Trophoblast cell (in vitro differentiated cells and primary cell): ENCODE results near the gene FOXL3.

Experiments
- DNase-seq, 2 donors: peaks; one replicate each; pipeline ENCODE4 v3.0.0-alpha.2; 2016
- H2AFZ ChIP-seq: 2 replicates; pipeline ENCODE4 v1.6.1; 2013; ENCODE audit warnings: low read length, moderate library complexity, mild to moderate bottlenecking; ENCODE audit not compliant: insufficient read depth, poor library complexity
- H2AK5ac ChIP-seq: 2 replicates; pipeline ENCODE4 v1.6.1; 2013; ENCODE audit warnings: mild to moderate bottlenecking, low read length
- H2BK120ac ChIP-seq: 2 replicates; pipeline ENCODE4 v1.6.1; 2013; ENCODE audit warnings: low read length, mild to moderate bottlenecking, moderate library complexity; ENCODE audit not compliant: insufficient read depth, poor library complexity
- H2BK12ac ChIP-seq: 2 replicates; pipeline ENCODE4 v1.6.1; 2013; ENCODE audit warnings: mild to moderate bottlenecking, low read length, moderate library complexity
- H2BK5ac ChIP-seq: 2 replicates; pipeline ENCODE4 v1.6.1; 2013; ENCODE audit warnings: low read length, low read depth, moderate library complexity, mild to moderate bottlenecking; ENCODE audit not compliant: poor library complexity
- H3K14ac ChIP-seq: 2 replicates; pipeline ENCODE4 v1.6.1; 2013; ENCODE audit warnings: mild to moderate bottlenecking, low read length
- H3K18ac ChIP-seq: 2 replicates; pipeline ENCODE4 v1.6.1; 2013; ENCODE audit warnings: mild to moderate bottlenecking, low read length
- H3K23ac ChIP-seq: 2 replicates; pipeline ENCODE4 v1.6.1; 2013; ENCODE audit warnings: low read length
- H3K27ac ChIP-seq: 2 replicates; pipeline ENCODE4 v1.5.1; 2013; ENCODE audit warnings: low read depth, mild to moderate bottlenecking, inconsistent platforms, low read length, moderate library complexity
- H3K27me3 ChIP-seq: 2 replicates; pipeline ENCODE4 v1.6.1; 2013; ENCODE audit warnings: inconsistent platforms, mild to moderate bottlenecking, low read length, moderate library complexity; ENCODE audit not compliant: insufficient read depth
- H3K36me3 ChIP-seq, 2 experiments: 1 replicate in 1 of 2; 2 replicates in 1 of 2; pipeline ENCODE4 v1.6.1; 2013; ENCODE audit warnings: low read length in 2 of 2, mild to moderate bottlenecking in 2 of 2, moderate library complexity in 1 of 2; ENCODE audit not compliant: insufficient read depth in 2 of 2, control insufficient read depth in 1 of 2
- H3K4ac ChIP-seq: 2 replicates; pipeline ENCODE4 v1.6.1; 2013; ENCODE audit warnings: low read depth, mild to moderate bottlenecking, low read length, moderate library complexity
- H3K4me1 ChIP-seq, 2 experiments: 1 replicate in 1 of 2; 2 replicates in 1 of 2; pipeline ENCODE4 v1.6.1; 2013; ENCODE audit warnings: low read length in 2 of 2, mild to moderate bottlenecking in 2 of 2, moderate library complexity in 1 of 2; ENCODE audit not compliant: insufficient read depth in 2 of 2, control insufficient read depth in 1 of 2
- H3K4me2 ChIP-seq: 2 replicates; pipeline ENCODE4 v1.6.1; 2013; ENCODE audit warnings: inconsistent platforms, mild to moderate bottlenecking, low read length, moderate library complexity
- H3K4me3 ChIP-seq: 2 replicates; pipeline ENCODE4 v1.5.1; 2013; ENCODE audit warnings: mild to moderate bottlenecking, low read depth, low read length, inconsistent platforms
- H3K79me1 ChIP-seq: one replicate; pipeline ENCODE4 v1.6.1; 2013; ENCODE audit warnings: low read length
- H3K79me2 ChIP-seq: 2 replicates; pipeline ENCODE4 v1.6.1; 2013; ENCODE audit warnings: low read length, mild to moderate bottlenecking; ENCODE audit not compliant: control insufficient read depth, insufficient read depth, poor library complexity
- H3K9ac ChIP-seq: 2 replicates; pipeline ENCODE4 v1.6.1; 2013; ENCODE audit warnings: mild to moderate bottlenecking, low read length
- H3K9me3 ChIP-seq: 2 replicates; pipeline ENCODE4 v1.6.1; 2013; ENCODE audit warnings: low read depth, mild to moderate bottlenecking, control low read depth, inconsistent platforms, low read length; ENCODE audit not compliant: insufficient read depth
- H4K12ac ChIP-seq: 2 replicates; pipeline ENCODE4 v1.6.1; 2013; ENCODE audit warnings: low read depth, mild to moderate bottlenecking, low read length, moderate library complexity
- H4K8ac ChIP-seq: 2 replicates; pipeline ENCODE4 v1.6.1; 2013; ENCODE audit warnings: low read depth, mild to moderate bottlenecking, low read length, moderate library complexity
- H4K91ac ChIP-seq: one replicate; pipeline ENCODE4 v1.6.1; 2013; ENCODE audit warnings: low read depth, mild to moderate bottlenecking, low read length, moderate library complexity
- WGBS: extraction: QIAGEN DNeasy Blood & Tissue Kit; methylation state at CpG from one replicate; pipeline ENCODE4 v1.1.7; 2013; ENCODE audit warnings: missing lambda C conversion rate; ENCODE audit not compliant: insufficient read length, insufficient coverage; ENCODE audit errors: extremely low coverage; 5-methylcytosine and 5-hydroxymethylcytosine counted together

Gene FOXL3

DNA sequence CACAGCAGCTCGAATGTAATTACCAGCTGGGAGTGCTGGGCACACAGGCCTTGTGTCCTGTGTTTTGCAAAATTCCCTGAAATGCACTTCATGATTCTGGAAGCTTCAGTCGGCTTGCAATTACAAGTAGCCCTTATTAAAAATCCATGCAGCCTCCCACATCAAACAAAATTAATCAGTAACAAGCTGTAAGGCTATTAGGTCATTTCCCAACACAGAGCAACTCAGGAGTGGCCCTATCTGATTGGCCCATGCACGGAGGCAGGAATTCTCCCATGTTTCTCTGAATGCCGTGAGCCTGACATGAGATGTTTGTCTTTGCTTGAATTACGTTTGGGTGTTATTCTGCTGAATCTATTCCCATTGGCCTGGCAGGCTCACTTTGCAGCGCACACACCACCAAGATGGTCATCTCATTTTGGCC is 36.9 kb downstream of the FOXL3 start:
- H3K27ac ChIP-seq = no peak overlapping the region
- H3K4ac ChIP-seq = no peak overlapping the region
- peaks cover 0 to 2% of the 10 kb centered on the region in 2 experiments for H3K4me1 ChIP-seq
- no peaks in the 10 kb centered on the region for H3K79me1 ChIP-seq
- no peak overlapping the region for H3K4me3 ChIP-seq
- no peak overlapping the region for H3K9ac ChIP-seq
- H3K14ac ChIP-seq = no peak overlapping the region
- no peak overlapping the region for H3K4me2 ChIP-seq
- DNase-seq = no peak
- WGBS = no CpG with 5 or more reads among the region's 6 CpGs
- H2AFZ ChIP-seq = no peak overlapping the region
- no peak overlapping the region for H3K18ac ChIP-seq
- no peak overlapping the region for H4K12ac ChIP-seq
- H3K36me3 ChIP-seq = no peaks in the 10 kb centered on the region
- H4K8ac ChIP-seq = no peak overlapping the region
- peaks cover 4% of the 10 kb centered on the region for H3K9me3 ChIP-seq
- no peak overlapping the region for H2BK12ac ChIP-seq
- H3K27me3 ChIP-seq = no peaks in the 10 kb centered on the region
- no peaks in the 10 kb centered on the region for H3K79me2 ChIP-seq
- H2BK5ac ChIP-seq = no peak overlapping the region
- no peak overlapping the region for H2AK5ac ChIP-seq
- H2BK120ac ChIP-seq = no peak overlapping the region
- no peak overlapping the region for H4K91ac ChIP-seq
- H3K23ac ChIP-seq = no peak overlapping the region

DNA sequence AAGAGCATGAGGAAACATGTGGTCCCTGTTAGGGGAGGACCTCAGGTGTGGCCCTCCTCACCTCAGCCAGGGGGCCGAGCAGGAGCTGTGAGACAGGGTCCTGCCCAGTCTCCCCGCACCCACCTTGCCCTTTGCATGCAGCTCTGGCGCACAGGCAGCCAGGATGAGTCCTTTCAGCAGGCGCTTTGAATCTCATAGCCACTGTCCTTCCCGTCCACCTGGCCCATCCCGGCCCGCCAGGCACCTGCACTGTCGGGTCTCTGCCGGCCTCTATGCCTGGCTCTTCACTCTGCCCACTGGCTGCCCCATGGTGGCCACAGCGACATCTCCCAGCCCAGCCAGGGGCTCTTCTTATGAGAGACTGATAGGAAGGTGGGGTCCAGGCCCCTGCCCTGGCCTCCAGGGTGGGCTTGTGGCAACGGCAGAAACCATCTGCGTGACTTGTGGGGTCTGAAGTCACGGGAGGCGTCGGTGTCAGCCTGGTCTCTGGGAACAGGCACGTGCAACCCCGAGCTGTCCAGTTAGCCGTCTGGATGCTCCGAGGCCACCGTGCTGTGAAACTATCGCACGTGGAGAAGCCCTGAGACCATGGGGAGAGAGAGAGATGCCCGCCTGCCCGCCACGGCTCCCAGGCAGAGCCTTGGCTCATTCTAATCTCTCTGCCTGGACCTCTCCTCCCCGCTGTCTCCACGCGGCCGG is 37.4 kb downstream of the FOXL3 start:
- H3K9me3 ChIP-seq = peaks cover 4% of the 10 kb centered on the region
- no peak overlapping the region for H2AFZ ChIP-seq
- H3K27me3 ChIP-seq = no peaks in the 10 kb centered on the region
- H3K4ac ChIP-seq = no peak overlapping the region
- H3K23ac ChIP-seq = no peak overlapping the region
- no peak overlapping the region for H3K4me2 ChIP-seq
- H2BK5ac ChIP-seq = no peak overlapping the region
- no CpG with 5 or more reads among the region's 29 CpGs for WGBS
- no peak overlapping the region for H2BK12ac ChIP-seq
- no peak overlapping the region for H3K9ac ChIP-seq
- H2BK120ac ChIP-seq = no peak overlapping the region
- no peaks in the 10 kb centered on the region for H3K79me2 ChIP-seq
- H3K4me1 ChIP-seq = peaks cover 0 to under 1% of the 10 kb centered on the region in 2 experiments
- H4K8ac ChIP-seq = no peak overlapping the region
- H3K79me1 ChIP-seq = no peaks in the 10 kb centered on the region
- no peak overlapping the region for H2AK5ac ChIP-seq
- H3K14ac ChIP-seq = no peak overlapping the region
- H4K12ac ChIP-seq = no peak overlapping the region
- H3K4me3 ChIP-seq = no peak overlapping the region
- no peaks in the 10 kb centered on the region for H3K36me3 ChIP-seq
- no peak for DNase-seq
- H4K91ac ChIP-seq = no peak overlapping the region
- H3K18ac ChIP-seq = no peak overlapping the region
- no peak overlapping the region for H3K27ac ChIP-seq

DNA sequence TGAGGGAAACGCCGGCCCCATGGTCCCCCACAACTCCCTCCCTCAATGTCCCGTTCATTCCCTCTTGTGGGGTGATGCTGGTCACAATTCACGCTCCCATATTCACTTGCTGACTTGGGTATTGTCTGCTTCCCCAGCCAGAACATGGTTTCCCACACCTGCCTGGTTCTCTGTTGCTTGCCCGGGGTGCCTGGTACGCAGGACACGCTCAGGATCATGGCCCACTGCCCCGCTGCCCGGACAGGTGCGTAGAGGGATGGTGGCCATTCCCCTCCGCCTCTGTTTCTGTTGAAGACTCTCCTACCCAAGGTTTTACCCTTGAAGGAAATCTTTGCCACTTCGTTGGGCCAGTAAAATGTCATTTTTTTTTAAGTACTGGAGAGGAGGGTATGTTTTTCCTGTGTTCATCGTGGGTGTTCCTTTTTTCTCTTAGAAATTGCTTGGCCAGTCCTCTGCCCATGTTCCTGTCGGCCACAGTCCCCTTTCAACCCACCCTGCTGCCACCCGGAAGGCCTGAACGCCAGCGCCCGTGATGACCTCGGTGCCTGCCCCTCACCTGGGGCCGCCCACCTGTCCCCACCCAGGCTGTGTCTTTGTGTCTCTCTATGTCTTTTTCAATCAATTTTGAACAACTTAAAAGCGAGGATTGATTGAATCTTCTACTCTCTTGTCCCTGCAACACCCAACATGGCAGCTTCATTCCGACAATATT is 38.2 kb downstream of the FOXL3 start:
- Histone ChIP-seq H3K79me2 (no peaks in the 10 kb centered on the region), H2BK5ac (no peak overlapping the region), H3K4me2 (no peak overlapping the region), H3K4ac (no peak overlapping the region), H3K4me3 (no peak overlapping the region), H3K27ac (no peak overlapping the region), H3K14ac (no peak overlapping the region), H2BK12ac (no peak overlapping the region), H3K36me3 (no peaks in the 10 kb centered on the region), H3K23ac (no peak overlapping the region), H3K9me3 (peaks cover 4% of the 10 kb centered on the region), H3K18ac (no peak overlapping the region), H4K8ac (no peak overlapping the region), H3K9ac (no peak overlapping the region), H2BK120ac (no peak overlapping the region), H4K91ac (no peak overlapping the region), H2AK5ac (no peak overlapping the region), H3K27me3 (no peaks in the 10 kb centered on the region), H3K4me1 (peaks cover 0 to 4% of the 10 kb centered on the region in 2 experiments), H2AFZ (no peak overlapping the region), H4K12ac (no peak overlapping the region), H3K79me1 (no peaks in the 10 kb centered on the region)
- WGBS = no CpG with 5 or more reads among the region's 22 CpGs
- no peak for DNase-seq

DNA sequence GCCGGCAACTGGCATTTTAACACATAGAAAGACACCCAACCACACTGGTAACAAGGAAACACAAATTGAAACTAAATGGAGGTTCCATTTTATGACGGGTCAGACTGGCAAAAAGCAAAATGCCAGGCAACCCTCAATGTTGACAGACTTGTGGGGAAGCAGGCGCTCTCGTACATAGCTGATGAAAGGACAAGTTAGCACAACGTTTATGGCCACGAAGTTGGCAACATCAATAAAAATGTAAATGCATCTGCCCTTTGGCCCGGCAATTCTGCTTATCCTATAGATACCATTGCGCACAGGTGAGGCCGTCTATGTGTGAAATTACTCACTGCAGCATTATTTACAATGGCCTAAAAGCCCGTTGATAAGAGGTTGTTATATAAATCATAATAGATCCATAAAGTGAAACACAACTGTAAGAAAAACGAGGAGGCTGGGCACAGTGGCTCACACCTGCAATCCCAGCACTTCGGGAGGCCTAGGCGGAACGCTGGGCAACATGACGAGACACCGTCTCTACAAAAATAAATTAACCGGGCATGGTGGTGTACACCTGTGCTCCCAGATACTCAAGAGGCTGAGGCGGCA is 39.8 kb downstream of the FOXL3 start:
- Histone ChIP-seq H3K27ac (no peak overlapping the region), H3K4ac (no peak overlapping the region), H3K18ac (no peak overlapping the region), H2AK5ac (no peak overlapping the region), H3K27me3 (no peaks in the 10 kb centered on the region), H3K9ac (no peak overlapping the region), H3K14ac (no peak overlapping the region), H3K9me3 (peaks cover 16% of the 10 kb centered on the region), H2AFZ (no peak overlapping the region), H3K4me3 (no peak overlapping the region), H3K4me1 (peaks cover 0 to 4% of the 10 kb centered on the region in 2 experiments), H3K36me3 (no peaks in the 10 kb centered on the region), H3K23ac (no peak overlapping the region), H3K79me1 (no peaks in the 10 kb centered on the region), H3K79me2 (no peaks in the 10 kb centered on the region), H2BK120ac (no peak overlapping the region), H4K8ac (no peak overlapping the region), H2BK5ac (no peak overlapping the region), H4K91ac (no peak overlapping the region), H2BK12ac (no peak overlapping the region), H3K4me2 (no peak overlapping the region), H4K12ac (no peak overlapping the region)
- DNase-seq = no peak
- WGBS = no CpG with 5 or more reads among the region's 18 CpGs
